ENCODE measurements around the gene NDUFB8. TPM values are rescaled to one million over a fixed set of nuclear protein-coding genes. Genes with fewer than 3 reads are reported as not detected.

Gene NDUFB8
- total RNA-seq, result 263 and 269 TPM in 2 replicates

DNA sequence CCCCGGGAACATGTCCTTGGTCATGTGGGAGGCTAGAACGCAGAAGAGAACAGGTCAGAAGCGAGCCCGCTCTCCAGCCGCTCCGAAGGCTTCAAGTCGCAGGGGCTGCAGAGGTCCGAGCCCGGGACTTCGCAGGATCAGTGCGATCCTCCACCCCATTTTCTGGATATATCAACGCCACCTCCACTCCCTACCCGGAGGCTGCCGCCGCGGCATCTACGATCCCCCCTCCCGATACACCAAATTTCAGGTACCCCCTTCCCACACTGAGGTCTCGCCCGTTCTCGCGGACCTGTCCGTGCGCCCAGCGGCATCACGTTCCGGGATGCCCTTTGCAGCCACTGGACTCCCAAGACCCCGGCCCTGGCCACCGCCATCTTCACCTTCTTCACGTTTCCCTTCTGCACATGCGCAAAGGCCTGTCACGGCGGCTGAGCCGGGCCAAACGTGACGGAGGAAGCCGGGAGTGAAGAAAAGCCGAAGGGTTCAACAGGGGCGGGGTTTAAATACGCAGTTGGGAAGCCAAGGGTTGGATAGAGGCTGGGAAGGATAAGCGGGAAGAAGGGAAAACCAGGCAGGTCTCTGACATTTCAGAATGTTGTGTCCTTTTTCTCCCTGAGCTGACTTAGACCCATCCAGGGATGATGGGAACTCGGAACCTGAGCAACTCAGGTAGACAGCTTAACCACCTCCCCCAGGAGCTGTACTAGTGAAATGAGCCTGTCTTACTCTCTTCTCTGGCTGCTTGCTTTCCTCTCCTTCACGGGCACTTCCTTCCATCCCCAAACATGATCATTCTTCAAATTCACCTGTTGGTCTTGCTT lies at the start of gene NDUFB8:
NDUFB8 (minus strand) TSS at position 397 of the 824 bp plus-strand sequence; CDS start at position 377, 20 bp downstream.

DNA sequence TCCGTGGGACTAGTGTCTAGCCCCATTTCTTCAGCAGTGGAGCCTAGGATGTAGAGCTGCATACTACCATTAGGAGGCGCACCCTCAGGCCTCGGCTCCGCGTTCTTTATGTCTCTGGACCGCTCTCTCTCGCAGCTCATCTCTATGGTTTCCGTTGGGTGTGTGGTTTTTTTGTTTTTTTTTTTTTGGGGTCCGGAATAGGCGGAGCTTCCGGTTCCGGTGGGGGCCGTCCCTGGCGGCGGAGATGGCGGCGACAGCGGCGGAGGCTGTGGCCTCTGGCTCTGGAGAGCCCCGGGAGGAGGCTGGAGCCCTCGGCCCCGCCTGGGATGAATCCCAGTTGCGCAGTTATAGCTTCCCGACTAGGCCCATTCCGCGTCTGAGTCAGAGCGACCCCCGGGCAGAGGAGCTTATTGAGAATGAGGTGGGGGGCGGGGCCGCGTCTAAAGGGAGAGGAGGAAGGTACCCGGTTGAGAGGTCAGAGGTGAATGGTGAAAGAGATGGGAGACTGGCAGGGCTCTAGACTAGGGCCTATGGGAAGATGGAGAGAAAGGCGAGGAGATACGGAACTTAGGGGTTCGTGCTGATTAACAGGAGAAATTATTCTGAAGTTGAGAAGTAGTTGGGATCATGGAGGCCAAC lies 6.2 kb upstream of the NDUFB8 start, which contains the start of gene HIF1AN:
HIF1AN (plus strand) TSS at position 229 of the 639 bp plus-strand sequence; CDS start at position 245, 16 bp downstream.

DNA sequence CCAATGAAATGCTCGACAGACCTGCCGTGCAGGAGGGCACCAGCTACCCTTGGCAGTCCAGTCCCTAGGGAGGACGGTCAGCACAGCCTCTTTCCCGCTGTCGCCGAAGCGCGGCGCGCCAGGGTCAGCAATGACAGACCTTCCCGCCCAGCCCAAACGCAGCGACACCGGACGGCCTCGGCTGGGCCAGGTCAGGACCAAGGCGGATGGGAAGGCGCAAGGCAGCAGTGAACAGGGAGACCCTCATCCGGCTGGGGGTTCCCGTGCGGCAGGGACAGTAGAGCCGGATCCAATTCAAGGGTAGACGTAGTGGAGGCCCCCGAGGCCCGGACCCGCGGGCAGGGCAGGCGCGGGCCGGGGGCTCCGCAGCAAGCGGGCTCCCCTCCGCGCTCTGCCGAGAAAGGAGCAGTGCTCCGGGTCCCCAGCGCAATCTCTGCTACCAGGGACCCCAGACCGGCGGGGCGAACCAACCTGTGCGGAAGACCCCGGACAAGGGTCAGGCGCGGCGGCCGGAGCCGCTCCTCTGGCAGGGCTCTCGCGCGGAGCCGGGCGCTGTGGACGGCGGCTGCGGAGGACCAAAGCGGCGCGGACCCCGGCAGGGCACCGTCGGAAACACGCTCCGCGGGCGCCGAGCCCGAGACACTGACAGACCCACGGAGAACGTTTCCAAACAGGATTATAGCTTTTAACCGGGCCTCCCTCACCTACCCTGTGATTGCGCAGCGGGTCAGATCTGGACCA lies 10.2 kb downstream of the NDUFB8 start, which contains the start of gene SEC31B:
SEC31B (minus strand) TSS at position 551 of the 741 bp plus-strand sequence. CDS start 2,909 bp downstream, outside the sequence.

Other genes with a start within 250 kb of the NDUFB8 start
- gene BLOC1S2, start 243.2 kb downstream of the NDUFB8 start, total RNA-seq, result 16.5 and 24.0 TPM in 2 replicates
- not detected in 2 replicates for gene PKD2L1, start 199.6 kb downstream of the NDUFB8 start, total RNA-seq
- gene SCD, start 182.6 kb downstream of the NDUFB8 start, total RNA-seq, result 820 and 879 TPM in 2 replicates
- not detected in 2 replicates for gene WNT8B, start 66.9 kb downstream of the NDUFB8 start, total RNA-seq
- gene SEC31B, start 10.0 kb downstream of the NDUFB8 start, total RNA-seq, result 1.5 and 1.7 TPM in 2 replicates
- 6.7 and 6.9 TPM in 2 replicates for gene HIF1AN, start 6.1 kb upstream of the NDUFB8 start, total RNA-seq
- gene PAX2, start 215.7 kb upstream of the NDUFB8 start, total RNA-seq, result not detected in 2 replicates

Data from bronchus fibroblast of lung (primary cell).